ENCODE measurements around the gene SLC22A31. TPM values are rescaled to one million over a fixed set of nuclear protein-coding genes. Genes with fewer than 3 reads are reported as not detected.

The SLC22A31 gene
- total RNA-seq, 1 experiment from 2014 or later: 53.7 TPM

DNA sequence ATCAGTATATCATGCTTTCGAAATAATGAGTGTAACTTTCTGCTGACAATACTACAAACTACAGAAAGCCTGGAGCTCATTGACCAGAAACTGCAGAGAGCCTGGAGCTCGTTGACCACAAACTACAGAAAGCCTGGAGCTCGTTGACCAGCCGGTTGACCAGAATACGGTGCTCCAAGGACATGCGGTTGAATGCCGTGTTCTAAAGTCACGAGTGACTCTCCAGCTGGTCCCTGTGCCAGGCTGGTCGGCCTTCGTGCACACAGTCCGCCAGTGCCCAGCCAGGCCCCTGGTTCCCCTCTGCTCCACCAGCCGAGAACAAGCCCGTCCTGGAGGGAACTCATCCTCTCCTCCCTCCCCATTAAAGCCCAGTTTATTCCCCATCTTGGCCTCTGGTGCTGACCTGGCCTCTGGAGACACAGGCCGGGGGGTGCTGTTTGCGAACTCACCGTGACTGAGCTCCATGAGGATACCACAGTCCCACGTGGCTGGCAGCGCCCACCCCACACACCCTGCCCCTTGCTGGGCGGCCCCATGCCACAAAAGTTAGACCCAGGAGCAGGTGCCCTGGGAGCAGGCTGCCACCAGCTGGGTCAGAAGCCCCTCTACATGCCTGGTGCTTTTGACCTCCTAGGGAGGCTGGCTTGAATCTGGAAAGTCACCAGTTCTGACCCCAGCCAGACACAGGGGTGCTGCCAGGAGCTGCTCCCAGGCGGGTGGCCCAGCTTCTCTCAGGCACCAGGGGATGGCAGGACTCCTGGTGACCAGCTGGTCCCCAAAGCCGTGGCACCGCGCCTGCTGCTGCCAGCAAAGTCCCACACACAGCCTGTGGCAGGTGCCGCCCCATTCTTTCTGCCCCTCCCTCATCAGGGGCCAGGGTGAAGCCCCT lies 44.2 kb downstream of the SLC22A31 start:
- H3K9me2 ChIP-seq (ENCODE audit: insufficient read depth): no peaks in the 10 kb centered on the region

More for the DNA sequence above, 44.2 kb downstream of the SLC22A31 start:
- H2AFZ ChIP-seq (ENCODE audit: low read depth, low read length, poor library complexity, severe bottlenecking): no peak overlapping the region
- intact Hi-C loops (cut with micrococcal nuclease): no loop called here
- ATAC-seq: no peak
- H3K79me2 ChIP-seq (ENCODE audit: insufficient read depth, low read length): no peaks in the 10 kb centered on the region
- H3K27me3 ChIP-seq (ENCODE audit: insufficient read depth, low read length): no peaks in the 10 kb centered on the region
- no peaks in the 10 kb centered on the region for H4K20me1 ChIP-seq (ENCODE audit: insufficient read depth)
- TF ChIP-seq, protein P1, sequence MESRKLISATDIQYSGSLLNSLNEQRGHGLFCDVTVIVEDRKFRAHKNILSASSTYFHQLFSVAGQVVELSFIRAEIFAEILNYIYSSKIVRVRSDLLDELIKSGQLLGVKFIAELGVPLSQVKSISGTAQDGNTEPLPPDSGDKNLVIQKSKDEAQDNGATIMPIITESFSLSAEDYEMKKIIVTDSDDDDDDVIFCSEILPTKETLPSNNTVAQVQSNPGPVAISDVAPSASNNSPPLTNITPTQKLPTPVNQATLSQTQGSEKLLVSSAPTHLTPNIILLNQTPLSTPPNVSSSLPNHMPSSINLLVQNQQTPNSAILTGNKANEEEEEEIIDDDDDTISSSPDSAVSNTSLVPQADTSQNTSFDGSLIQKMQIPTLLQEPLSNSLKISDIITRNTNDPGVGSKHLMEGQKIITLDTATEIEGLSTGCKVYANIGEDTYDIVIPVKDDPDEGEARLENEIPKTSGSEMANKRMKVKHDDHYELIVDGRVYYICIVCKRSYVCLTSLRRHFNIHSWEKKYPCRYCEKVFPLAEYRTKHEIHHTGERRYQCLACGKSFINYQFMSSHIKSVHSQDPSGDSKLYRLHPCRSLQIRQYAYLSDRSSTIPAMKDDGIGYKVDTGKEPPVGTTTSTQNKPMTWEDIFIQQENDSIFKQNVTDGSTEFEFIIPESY (IDR thresholded peaks at IDR 0.05; ENCODE audit: extremely low read depth, insufficient replicate concordance, low read length): no peak
- no peak for TF ChIP-seq ELF1 (IDR thresholded peaks at IDR 0.05; ENCODE audit: borderline replicate concordance, low read depth)
- 0 out of 2 replicates have a peak, but pooled peaks have one; percentile 10 for TF ChIP-seq POLR2AphosphoS5 (IDR thresholded peaks at IDR 0.05; ENCODE audit: low read depth, low read length)
- TF ChIP-seq EGR1 (IDR thresholded peaks at IDR 0.05; ENCODE audit: low read depth): no peak
- no peak for TF ChIP-seq SIN3A (IDR thresholded peaks at IDR 0.05; ENCODE audit: low read depth)
- H3K4me1 ChIP-seq (ENCODE audit: control insufficient read depth in 1 of 2, insufficient read depth in 2 of 2, low read length in 2 of 2): peaks cover 0 to 15% of the 10 kb centered on the region in 2 experiments; a peak in 2 of 4 replicates
- H3K27ac ChIP-seq (ENCODE audit: low read depth, low read length): no peak overlapping the region
- RAD21 ChIA-PET (ENCODE audit: low non-redundant PET in 1 of 2, low total read pairs in 2 of 2, uncharacterized antibody in 2 of 2, unreplicated experiment in 2 of 2): no interaction called here
- no peak overlapping the region for H3K9ac ChIP-seq (ENCODE audit: low read length)
- DNase-seq (ENCODE audit: low read depth, low spot score): no peak
- H3K4me2 ChIP-seq (ENCODE audit: low read length): no peak overlapping the region
- POLR2A ChIA-PET: interaction anchor here (1.7 kb wide), 1 partner anchor 15 kb away, joined by 4 read pairs; no protein-coding TSS in a partner anchor
- TSS peak; percentile 33 for BruUV-seq (replicated peaks)
- H3K36me3 ChIP-seq (ENCODE audit: control insufficient read depth in 1 of 2, insufficient read depth in 2 of 2, low read length in 2 of 2): peaks cover 0 to 5% of the 10 kb centered on the region in 2 experiments; a peak in 1 of 4 replicates
- H3K9me3 ChIP-seq (ENCODE audit: control insufficient read depth in 1 of 2, insufficient read depth in 1 of 2, low read depth in 1 of 2, low read length in 2 of 2): peaks cover 0 to 15% of the 10 kb centered on the region in 2 experiments; a peak in 1 of 4 replicates
- CTCF ChIA-PET: interaction anchor here (1.0 kb wide), 1 partner anchor 12 kb away, joined by 6 read pairs; no protein-coding TSS in a partner anchor
- H3K4me3 ChIP-seq (replicated peaks in 1 of 2; ENCODE audit: low read depth in 1 of 2, low read length in 2 of 2): no peak overlapping the region

Measured in HCT116 (cell line).